NCI-H748 (cell line): ENCODE data around the gene ACIN1.
"Not testable (repeated sequence)": the region's sequence is repeated elsewhere in the genome, so short reads cannot be mapped to it uniquely, and the experiment has no call there.

ENCODE experiments used
- DNase-seq: peaks from one replicate; lab custom pipeline; 2025; ENCODE audit not compliant: unreplicated experiment; lab: John Stamatoyannopoulos, UW

The ACIN1 gene

GRCh38 chr14:23108169-23108568 is 13.2 kb upstream of the ACIN1 start:
- DNase-seq, result not testable (repeated sequence)

DNA sequence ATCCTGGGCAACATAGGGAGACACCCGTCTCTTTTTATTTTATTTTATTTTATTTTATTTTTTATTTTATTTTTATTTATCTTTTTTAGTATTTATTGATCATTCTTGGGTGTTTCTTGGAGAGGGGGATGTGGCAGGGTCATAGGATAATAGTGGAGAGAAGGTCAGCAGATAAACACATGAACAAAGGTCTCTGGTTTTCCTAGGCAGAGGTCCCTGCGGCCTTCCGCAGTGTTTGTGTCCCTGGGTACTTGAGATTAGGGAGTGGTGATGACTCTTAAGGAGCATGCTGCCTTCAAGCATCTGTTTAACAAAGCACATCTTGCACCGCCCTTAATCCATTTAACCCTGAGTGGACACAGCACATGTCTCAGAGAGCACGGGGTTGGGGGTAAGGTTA is 12.7 kb upstream of the ACIN1 start:
- DNase-seq, result not testable (repeated sequence)

DNA sequence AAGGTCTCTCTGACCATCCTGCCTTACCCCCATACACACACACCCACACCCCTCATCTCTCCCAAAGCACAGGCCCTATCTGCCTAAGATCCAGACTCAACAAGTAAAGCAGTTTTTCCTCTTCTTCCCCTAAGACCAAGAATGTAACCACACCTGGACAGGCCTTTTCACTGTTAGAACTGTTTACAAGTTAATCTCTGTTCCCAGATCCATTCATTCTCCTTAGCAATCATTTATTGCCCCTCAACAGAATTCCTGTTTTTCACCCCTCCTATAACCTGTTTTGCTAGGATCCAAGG is 11.8 kb upstream of the ACIN1 start:
- DNase-seq, result no peak

DNA sequence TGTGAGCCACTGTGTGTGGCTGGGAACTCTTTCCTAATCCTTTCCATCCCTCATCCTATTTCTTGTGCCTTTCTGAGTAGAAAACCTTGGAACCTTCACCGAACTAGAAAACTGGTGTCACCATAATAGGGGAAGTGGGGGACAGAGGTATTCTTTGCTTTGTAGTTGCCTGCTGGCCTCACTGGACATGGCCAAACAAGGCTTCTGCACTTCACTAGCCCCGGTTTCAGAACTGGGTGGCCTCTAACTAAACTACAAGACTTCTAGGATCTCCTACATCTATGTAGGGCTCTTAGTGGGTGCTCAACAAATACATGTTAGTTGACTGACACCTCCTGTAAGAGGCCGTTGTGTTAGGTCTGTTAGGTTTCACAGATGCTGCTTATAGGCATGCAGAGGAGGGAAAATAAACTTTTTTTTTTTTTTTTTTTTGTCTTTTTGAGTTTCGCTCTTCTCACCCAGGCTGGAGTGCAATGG is 10.4 kb upstream of the ACIN1 start:
- DNase-seq, result no peak

DNA sequence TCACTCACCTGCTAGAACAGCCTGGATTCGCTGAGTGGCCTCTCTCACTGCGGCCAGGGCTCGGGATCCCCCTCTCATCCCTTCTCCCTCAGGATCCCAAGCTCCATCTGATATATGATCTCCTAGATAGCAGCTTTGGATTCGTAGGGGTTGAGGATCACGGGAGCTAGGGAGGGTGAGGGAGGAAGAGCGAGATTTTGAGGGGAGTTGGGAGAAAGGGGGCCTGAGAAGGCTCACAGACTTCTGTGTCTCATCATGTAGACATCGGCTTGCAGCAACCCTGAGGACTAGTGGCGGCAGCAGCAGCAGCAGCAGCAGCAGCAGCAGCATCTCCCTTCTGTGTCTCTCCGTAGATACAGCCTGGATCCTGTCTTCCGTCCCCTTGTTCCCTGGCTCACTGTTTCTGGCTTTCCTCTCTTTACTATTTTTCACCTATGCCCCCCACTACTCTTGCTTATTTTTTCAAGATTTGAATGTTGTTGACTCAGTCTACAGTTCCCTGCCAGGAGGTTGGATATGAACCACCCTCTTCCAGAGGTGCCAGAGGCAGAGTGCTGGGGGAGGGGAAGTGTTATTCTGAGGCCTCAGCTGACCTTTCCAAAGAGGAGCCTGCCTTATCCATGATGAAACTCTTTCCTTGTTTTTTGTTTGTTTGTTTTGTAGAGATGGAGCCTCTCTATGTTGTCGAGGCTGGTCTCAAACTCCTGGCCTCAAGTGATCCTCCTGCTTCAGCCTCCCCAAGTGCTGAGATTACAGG is 9.8 kb upstream of the ACIN1 start, which contains the start of gene CIROP:
Gene CIROP (minus strand): TSS at position 399 of the 757 bp plus-strand sequence. CDS start 69 bp downstream, at position 330.
- no peak for DNase-seq

DNA sequence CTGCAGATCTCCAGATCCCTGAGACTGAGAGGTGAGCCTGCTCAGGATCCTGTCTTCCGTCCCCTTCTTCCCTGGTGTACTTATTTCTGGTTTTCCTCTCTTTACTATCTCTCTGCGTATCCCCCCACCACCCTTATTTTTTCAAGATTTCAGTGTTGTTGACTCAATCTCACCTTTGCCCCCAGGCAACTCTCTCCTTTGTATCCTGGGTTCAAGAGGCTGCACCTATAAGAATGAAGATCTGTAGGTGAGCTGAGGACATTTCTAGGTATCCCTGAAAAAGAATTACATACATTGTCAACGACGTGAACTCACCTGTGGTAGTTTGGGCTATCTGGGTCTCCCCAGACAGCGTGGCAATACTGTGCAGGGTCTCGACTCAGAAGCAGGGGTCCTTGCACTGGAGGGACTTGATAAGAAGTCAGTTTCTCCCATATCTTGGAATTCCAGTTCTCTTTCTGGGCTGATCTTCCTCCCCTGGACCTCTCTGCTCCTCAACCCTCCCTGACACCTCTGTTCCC is 9.2 kb upstream of the ACIN1 start:
- no peak for DNase-seq

DNA sequence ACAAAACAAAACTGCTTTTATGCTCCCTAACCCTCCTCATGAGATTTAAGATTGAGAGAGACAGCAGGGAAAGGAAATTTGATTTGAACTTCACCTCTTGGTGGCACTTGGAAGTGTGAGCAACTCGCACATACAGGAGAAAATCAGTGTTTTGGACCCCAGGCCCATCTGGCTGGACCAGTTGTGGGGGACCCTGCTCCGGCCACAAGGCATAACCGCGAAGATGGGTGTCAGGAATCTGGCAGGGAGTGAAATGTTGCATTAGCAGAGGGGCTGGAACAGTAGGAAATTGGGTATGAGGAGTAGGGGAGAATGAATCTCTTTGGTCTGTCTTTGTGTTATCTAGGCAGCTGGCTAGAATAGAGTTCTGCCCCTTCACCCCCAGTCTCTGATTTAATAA is 8.6 kb upstream of the ACIN1 start:
- no peak for DNase-seq

- DNase-seq, result no peak
Measured at GRCh38 chr14:23102801-23103200, 7.9 kb upstream of the ACIN1 start.

- no peak for DNase-seq
Measured at GRCh38 chr14:23101986-23102625, 7.2 kb upstream of the ACIN1 start.

DNA sequence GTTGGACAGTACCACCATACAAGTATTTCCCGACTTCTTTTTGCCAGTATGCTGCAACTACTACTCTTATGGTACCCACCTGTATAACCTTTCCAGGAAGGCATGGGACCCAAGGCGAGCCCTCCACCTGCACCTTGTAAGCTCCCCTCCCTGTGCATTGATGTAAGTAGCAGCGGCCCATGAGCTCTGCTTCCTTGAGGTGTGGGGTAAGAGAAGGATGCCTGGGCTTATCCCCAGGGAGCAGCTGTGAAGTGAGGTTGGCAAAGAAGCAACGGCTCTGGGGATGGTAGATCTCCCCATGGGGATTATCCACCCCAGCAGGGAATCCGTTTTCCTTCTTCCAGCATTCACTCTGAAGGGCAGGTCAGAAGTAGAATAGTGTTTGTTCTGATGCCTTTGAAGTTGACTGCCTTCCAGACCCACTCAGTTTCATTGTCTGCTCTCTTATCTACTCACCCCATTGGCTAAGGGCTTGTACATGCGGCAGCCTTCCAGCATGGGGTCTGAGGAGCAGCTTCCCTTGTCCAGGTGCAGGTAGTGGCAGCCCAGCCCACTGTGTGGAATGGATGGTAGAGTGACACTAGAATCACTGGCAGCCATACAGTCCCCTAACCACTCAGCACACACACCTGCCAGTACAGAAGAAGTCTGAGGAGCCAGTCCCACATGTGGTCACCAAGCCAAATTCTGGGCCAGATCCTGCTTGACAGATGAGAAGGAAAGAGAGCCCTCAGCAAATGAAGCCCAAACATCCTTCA is 6.5 kb upstream of the ACIN1 start:
- DNase-seq, result no peak

DNA sequence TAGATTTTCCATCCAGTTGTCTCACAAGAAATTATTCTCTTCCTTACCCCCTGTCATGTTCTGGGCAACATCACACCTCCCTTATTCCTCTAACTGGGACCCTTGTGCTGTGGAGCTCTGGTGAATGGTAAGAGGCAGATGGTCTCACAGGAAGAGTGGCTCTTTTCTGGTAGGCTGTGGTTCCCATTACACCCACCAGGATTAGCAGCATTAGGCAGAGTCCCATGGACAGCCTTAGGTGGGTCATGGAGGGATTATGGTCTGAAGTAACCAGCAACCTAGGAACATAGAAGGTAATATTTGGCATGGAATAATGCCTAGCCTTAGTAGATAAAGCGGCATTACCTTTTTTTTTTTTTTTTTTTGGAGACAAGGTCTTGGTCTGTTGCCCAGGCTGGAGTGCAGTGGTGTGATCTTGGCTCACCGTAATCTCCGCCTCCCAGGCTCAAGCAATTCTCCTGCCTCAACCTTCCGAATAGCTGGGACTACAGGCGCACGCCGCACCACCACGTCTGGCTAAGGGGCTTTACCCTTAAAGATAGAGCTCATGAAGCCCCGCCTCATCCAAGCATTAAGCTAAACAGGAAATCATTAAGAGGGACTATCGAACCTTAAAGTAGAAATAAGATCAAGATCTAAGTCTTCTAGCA is 4.4 kb upstream of the ACIN1 start:
- DNase-seq, result no peak

DNA sequence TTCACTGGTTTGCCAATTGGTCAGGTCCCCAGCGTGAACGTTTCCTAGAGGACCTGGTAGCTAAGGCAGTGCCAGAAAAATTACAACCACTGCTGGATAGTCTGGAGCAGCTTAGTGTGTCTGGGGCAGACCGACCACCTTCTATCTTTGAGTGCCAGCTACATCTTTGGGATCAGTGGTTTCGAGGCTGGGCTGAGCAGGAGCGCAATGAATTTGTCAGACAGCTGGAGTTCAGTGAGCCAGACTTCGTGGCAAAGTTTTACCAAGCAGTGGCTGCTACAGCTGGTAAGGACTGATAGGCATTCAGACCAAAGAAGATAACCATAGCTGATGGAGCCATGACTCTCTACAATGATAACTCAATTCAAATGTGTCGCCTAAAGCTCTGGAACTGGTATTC is 2.9 kb upstream of the ACIN1 start:
- no peak for DNase-seq

- DNase-seq, result no peak
Measured at GRCh38 chr14:23095196-23096108, 516 bp upstream of the ACIN1 start, which contains the start of gene C14orf119. C14orf119 (plus strand) TSS chr14:23095505; CDS start chr14:23097659, 2,154 bp downstream.

DNA sequence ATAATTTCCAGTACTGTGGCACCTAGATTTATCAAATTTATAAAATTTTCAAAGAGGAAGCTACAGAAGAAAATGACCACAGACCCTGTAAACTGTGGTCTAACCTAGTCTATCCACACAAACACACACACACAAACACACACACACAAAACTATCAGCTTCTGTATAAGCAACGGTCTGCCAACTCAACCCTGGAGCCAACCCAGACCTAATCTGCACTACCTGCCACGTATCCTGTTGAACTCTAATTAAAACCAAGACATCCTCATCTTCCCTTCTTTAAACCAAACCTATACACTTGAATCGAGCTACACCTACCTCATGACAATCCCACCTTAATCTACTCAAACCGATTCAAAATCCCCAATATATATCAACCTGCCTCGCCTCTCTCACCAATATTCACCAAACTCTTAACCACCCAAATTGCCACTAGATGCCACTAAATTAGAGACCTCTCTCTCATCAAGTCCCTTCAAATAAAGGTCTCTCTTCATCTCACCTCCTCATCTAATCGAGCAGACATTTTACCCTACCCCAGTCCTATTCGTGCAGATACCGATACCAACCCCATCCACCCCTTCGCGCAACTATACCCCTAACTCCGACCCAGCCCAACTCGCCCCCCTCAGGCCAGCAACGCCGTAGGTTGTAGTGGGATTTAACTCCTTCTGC is 808 bp downstream of the ACIN1 start:
- no peak for DNase-seq

DNA sequence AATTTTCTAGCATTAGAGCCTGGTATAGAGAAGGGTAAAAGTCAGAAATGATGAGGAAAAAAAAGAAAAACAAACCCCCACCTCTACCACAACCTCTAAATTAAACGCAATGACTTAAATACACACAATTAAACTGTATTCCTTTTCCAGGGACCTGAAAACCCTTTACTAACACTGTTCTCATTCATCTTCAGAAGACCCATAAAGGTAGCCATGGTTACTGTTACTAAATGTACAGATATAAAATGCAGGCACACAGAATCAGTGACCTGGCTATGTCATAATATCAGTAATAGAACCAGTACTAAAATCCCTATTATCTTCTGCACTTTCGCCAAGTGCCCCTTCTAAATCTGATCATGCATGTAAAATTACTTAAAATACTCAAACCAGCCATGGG is 1.4 kb downstream of the ACIN1 start:
- no peak for DNase-seq

- no peak for DNase-seq
Measured at GRCh38 chr14:23093104-23093503, 1.8 kb downstream of the ACIN1 start.

- no peak for DNase-seq
Measured at GRCh38 chr14:23091294-23092225, 3.4 kb downstream of the ACIN1 start.

GRCh38 chr14:23090254-23090636 is 4.7 kb downstream of the ACIN1 start:
- no peak for DNase-seq
